ENCODE data around the gene ME1. TPM values are rescaled to one million over a fixed set of nuclear protein-coding genes. Genes with fewer than 3 reads are reported as not detected.

The ME1 gene
- total and polyA plus RNA-seq, 2 of the 13 experiments (the other 11 are each of a cell fraction or from before 2014, with no cell fraction given) = not detected

DNA sequence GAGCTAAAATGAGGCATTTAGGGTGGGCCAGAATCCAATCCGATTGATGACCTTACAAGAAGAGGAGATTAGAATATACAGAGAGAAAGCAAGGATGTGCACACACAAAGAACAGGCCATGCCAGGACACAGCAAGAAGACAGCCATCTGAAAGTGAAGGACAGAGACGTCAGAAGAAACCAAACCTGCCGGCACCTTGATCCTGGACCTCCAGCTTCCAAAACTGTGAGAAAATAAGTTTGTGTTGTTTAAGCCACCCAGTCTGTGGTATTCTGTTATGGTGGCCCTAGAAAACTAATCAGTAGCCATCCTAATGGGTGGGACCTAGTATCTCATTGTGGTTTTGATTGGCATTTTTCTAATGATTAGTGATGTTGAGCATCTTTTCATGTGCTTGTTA lies 39.7 kb upstream of the ME1 start:
- no TSS peak for BruUV-seq (replicated peaks)
- TF ChIP-seq ZNF766 (CRISPR knock-in tag; IDR thresholded peaks at IDR 0.05; ENCODE audit: borderline replicate concordance) = no peak
- TF ChIP-seq GLI4 (CRISPR knock-in tag; IDR thresholded peaks at IDR 0.05; ENCODE audit: borderline replicate concordance) = no peak
- TF ChIP-seq, protein P1, sequence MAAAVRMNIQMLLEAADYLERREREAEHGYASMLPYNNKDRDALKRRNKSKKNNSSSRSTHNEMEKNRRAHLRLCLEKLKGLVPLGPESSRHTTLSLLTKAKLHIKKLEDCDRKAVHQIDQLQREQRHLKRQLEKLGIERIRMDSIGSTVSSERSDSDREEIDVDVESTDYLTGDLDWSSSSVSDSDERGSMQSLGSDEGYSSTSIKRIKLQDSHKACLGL (CRISPR knock-in tag; IDR thresholded peaks at IDR 0.05) = no peak
- TF ChIP-seq SYNCRIP (IDR thresholded peaks at IDR 0.05; ENCODE audit: insufficient read depth, low read depth, low read length) = no peak
- TF ChIP-seq, protein P2, sequence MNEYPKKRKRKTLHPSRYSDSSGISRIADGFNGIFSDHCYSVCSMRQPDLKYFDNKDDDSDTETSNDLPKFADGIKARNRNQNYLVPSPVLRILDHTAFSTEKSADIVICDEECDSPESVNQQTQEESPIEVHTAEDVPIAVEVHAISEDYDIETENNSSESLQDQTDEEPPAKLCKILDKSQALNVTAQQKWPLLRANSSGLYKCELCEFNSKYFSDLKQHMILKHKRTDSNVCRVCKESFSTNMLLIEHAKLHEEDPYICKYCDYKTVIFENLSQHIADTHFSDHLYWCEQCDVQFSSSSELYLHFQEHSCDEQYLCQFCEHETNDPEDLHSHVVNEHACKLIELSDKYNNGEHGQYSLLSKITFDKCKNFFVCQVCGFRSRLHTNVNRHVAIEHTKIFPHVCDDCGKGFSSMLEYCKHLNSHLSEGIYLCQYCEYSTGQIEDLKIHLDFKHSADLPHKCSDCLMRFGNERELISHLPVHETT (CRISPR knock-in tag; conservative IDR thresholded peaks at IDR 0.05) = no peak
- TF ChIP-seq ZBTB7B (CRISPR knock-in tag; IDR thresholded peaks at IDR 0.05) = no peak
- TF ChIP-seq ZNF552 (CRISPR knock-in tag; IDR thresholded peaks at IDR 0.05; ENCODE audit: borderline replicate concordance) = no peak
- no peak for TF ChIP-seq HIVEP1 (CRISPR knock-in tag; IDR thresholded peaks at IDR 0.05)
- TF ChIP-seq NFKB2 (CRISPR knock-in tag; IDR thresholded peaks at IDR 0.05; ENCODE audit: borderline replicate concordance) = no peak
- TF ChIP-seq, protein P3, sequence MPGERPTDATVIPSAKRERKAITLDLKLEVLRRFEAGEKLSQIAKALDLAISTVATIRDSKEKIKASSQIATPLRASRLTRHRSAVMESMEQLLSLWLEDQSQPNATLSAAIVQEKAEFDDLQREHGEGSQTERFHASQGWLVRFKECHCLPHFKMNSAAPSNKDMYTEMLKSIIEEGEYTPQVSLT (CRISPR knock-in tag; IDR thresholded peaks at IDR 0.05; ENCODE audit: borderline replicate concordance, low read depth) = no peak
- no peak for TF ChIP-seq HCFC1 (IDR thresholded peaks at IDR 0.05; ENCODE audit: low read depth, low read length)
- no peak for TF ChIP-seq PAF1 (CRISPR knock-in tag; IDR thresholded peaks at IDR 0.05)
- TF ChIP-seq SIX4 (CRISPR knock-in tag; IDR thresholded peaks at IDR 0.05) = no peak
- Histone ChIP-seq H2AFZ (ENCODE audit: low read length) (no peak overlapping the region), H3K27me3 (ENCODE audit: control insufficient read depth in 1 of 2, insufficient read depth in 2 of 2, low read length in 2 of 2) (no peaks in the 10 kb centered on the region), H3K36me3 (replicated peaks in 1 of 2; ENCODE audit: control insufficient read depth in 1 of 2, insufficient read depth in 2 of 2, low read length in 2 of 2) (no peaks in the 10 kb centered on the region), H4K20me1 (ENCODE audit: insufficient read depth, low read length) (no peaks in the 10 kb centered on the region), H3K9ac (ENCODE audit: insufficient read depth, low read depth, low read length) (no peak overlapping the region), H3K9me3 (ENCODE audit: low read length) (no peaks in the 10 kb centered on the region), H3K4me2 (ENCODE audit: low read depth, low read length) (no peak overlapping the region), H3K79me2 (ENCODE audit: insufficient read depth, low read length) (no peaks in the 10 kb centered on the region), H3K4me1 (ENCODE audit: insufficient read depth, low read length) (no peaks in the 10 kb centered on the region), H3K4me3 (replicated peaks in 1 of 3; ENCODE audit: insufficient read depth in 1 of 3, low read depth in 2 of 3, low read length in 3 of 3) (no peak overlapping the region), H3K27ac (ENCODE audit: extremely low read length, insufficient read depth, low read length) (no peak overlapping the region)
- 47% methylated on average over 3 of the region's 3 CpGs for WGBS (ENCODE audit: low lambda C conversion rate)
- intact Hi-C loops (cut with micrococcal nuclease; ENCODE audit: unreplicated experiment) = no loop called here
- POLR2A ChIA-PET = no interaction called here
- in situ Hi-C loops (cut with HindIII; ENCODE audit: extremely low pct_ligation_motif_present, low pct_unique_long_range_greater_than_20kb) = no loop called here
- FAIRE-seq = no peak
- no peak for ATAC-seq
- DNase-seq (ENCODE audit: low spot score) = no peak
- CTCF ChIA-PET (ENCODE audit: low intra/inter-chr PET ratio, low total read pairs) = no interaction called here
